GM21526 (cell line): ENCODE data around the gene PODN.

Experiments used
- ATAC-seq: cut with Tn5 transposase; IDR thresholded peaks from one replicate; pipeline ENCODE4 v1.9.1; 2021; ENCODE audit warnings: moderate library complexity; ENCODE audit not compliant: unreplicated experiment, low FRiP score

Gene PODN

GRCh38 chr1:53087332-53088285, 25.6 kb downstream of the PODN start:
- no peak for ATAC-seq

DNA sequence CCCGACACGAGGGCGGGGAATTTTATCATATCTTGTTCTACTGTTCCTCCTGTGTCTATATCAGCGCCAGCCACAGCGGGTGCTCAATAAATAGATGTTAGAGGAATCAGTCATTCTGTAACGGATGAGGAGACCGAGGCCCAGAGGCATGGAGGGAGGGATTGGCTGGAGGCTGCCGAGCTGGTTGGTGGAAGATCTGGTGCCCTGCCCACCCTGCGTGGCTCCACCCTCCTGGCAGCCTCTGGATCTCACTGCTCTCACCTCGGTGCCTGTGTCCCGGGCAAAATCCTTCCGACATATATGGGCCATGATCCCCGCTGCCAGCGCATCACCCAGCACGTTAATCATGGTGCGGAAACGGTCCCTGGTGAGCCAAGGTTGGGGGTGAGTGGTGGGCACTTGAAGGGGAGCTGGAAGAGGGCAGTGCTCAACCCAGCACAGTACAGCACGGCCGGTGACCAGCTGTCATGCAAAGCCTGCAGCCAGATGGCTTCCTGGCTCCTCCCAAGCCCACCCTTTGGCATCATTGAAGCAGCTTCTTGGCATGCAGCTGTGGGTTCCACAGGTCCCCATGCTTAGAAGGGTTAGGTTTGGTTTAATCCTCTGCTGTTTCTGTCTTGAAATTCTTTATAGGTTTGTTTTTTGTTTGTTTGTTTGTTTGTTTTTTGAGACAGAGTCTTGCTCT, 26.7 kb downstream of the PODN start:
- no peak for ATAC-seq

DNA sequence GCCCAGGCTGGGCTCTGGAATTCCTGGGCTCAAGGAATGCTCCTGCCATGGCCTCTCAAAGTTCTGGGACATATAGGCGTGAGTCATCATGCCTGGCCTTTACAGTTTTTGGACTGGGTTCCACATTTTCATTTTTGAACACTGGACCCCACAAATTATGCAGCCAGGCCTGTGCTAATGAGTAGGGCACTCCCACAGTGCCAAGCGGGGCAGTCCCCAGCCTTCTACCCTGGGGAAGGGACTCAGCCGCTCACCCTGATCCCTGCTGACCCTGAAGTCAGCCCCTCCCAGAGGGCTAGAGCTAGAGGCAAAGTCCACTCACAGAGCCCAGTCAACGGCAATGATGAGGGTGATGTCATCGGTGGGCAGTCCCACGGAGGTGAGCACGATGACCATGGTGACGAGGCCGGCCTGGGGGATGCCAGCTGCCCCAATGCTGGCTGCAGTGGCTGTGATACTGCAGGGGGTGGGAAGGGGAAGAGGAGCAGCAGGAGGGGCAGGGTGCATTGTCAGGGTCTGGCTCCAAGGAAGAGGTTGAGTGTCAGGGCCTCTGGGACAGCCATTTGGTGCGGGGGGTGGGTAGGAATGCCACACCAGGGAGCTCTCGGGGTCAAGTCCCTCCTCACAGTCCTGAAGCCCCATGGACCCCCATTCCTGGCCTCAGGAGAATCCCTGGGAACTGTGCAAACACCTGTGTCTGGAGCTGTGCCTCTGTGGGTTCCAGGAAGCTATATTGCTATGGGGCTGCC, 27.6 kb downstream of the PODN start:
- no peak for ATAC-seq

GRCh38 chr1:53090227-53091147, 28.5 kb downstream of the PODN start:
- ATAC-seq = no peak

DNA sequence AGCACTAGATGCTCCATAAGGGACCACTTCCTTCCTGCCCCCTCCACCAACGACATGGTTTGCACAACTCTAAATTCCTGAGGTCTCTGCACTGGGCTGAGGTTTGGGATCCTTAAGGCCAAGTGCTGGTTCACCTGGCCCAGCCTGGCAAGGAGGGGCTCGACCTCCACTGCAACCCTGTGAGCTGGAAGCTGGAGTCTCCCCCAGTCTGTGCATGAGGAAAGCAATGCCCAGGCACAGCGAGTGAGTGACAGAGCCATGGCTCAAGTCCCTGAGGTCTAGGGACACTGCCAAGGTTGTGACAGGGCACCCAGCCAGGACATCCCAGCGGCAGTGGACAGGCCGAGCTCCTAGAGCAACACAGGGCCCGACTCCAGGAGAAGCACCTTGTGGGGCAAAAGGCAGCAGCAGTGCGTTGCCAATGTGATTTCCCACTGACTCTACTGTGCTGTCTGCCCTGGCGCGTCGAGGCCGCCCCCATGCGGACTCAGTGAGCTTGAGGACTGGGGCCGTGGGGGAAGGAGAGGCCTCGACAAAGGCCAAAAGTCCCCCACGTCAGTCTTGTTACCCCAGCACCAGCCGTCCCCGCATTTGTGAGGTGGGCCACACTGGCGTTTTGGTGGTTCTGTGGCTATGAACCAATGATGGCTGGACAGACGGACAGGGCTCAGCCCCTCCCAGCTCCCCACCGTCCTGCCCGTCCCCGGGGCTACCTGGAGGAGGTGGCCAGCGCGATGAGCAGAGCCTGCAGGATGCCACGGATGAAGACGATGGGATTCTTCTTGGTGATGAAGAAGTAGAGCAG, 30.0 kb downstream of the PODN start:
- no peak for ATAC-seq

- no peak for ATAC-seq
Observed at GRCh38 chr1:53092659-53093450, 30.8 kb downstream of the PODN start.

DNA sequence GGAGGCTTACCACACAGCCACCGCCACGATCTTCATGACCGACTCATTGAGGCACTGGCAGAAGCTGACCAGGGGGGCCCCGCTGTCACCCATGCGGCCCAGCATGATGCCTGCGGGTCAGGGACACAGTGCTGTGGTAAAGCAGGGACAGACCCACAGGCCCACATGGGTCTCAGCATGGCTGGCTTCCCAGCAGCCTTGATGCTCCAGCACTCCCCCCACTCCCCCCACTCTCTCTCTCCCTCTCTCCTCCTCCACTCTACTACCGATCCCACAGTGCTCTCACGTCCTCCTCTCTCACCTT, 31.4 kb downstream of the PODN start:
- no peak for ATAC-seq

- ATAC-seq = no peak
Observed at GRCh38 chr1:53093778-53094532, 31.9 kb downstream of the PODN start.

DNA sequence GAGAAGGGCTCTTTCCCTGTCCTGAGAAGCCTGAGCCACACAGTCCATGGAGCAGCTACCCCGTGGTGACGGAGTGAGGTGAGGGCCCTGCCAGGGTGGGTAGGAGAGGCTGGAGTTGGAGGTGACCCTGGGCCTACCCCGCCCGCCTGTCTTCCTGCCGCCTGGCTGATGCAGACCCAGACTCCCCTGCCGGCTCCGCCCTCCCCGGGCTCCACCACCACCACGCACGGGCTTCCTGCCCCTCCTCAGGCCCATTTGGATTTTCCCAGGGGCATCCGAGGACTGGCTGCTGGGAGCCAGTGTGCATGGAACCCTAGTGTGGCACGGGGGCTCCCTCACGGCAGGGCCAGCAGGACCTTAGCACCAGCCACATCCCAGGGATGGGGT, 32.5 kb downstream of the PODN start:
- no peak for ATAC-seq

DNA sequence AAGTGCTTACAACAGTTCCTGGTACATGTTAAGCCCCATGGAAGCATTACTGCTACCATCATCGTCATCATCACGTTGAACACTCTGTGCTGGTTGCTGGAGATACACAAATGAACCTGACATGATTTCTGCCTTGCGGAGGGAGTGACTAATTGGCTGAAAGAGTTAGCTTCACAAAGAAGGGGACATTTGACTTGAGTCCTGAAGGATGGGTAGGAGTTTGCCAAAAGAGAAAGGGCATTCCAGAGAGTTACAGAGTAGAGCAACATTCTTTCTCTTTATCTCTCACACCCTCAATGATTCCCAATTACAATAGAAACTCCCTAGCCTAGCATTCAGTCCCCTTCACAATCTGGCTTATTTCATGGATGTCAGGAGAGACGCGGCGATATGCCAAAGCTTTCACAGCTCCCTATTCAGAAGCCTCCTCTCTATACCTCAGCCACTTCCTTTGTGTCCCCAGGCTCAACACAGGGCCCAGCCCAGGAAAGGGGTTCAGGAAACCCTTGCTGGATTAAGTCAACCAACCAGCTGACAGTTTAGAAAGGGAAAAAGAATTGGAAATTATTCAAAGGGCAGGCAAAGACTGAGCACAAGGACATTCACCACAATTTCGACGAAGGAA, 42.4 kb downstream of the PODN start:
- no peak for ATAC-seq

DNA sequence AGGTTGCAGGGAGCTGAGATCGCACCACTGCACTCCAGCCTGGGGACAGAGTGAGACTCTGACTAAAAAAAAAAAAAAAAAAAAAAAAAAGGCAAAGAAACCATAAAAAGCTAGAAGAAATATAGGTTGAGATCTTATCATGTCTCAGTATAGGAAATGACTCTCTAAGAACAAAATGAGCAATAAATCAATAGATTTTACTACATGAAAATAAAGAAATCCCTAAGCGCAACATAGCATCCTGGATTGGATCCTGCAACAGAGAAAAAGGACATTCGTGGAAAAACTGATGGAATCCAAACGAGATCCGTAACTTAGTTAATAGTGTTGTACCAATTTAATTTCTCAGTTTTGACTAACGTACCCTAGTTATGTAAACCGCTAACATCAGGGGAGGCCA, 45.1 kb downstream of the PODN start:
- no peak for ATAC-seq

DNA sequence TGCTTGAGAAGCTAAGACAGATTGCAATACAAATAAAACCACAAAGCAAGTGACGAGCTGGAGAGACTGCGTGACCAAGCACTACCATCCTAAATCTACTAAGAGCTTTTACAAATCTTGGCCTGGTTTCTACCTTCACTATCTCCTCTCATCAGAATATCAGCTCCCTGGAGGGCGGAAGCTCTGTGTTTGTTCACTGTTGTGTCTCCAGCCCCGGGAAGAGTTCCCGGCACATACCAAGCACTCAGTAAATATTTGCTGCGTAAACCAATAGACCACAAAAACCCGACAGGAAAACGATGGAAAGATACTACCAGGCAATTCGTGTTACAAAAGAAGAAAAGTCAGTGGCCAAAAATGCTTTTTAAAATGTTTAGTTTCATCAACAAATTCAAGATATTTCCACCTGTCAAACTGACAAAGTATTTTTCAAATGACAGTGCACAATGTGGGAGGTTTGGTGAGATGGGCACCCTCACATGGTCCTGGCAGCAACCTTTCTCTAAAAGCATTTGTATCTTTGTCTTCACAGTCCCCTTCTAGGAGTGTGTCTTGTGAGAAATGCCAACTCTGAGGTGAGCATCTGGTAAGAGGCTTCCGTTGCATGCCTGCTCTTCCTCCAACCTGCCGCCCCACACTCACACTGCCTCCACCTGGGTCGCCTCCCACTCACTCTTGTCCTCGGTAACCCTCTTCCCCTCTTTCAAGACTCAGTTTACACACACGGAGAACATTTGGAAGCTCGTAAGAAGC, 45.7 kb downstream of the PODN start:
- ATAC-seq = no peak

DNA sequence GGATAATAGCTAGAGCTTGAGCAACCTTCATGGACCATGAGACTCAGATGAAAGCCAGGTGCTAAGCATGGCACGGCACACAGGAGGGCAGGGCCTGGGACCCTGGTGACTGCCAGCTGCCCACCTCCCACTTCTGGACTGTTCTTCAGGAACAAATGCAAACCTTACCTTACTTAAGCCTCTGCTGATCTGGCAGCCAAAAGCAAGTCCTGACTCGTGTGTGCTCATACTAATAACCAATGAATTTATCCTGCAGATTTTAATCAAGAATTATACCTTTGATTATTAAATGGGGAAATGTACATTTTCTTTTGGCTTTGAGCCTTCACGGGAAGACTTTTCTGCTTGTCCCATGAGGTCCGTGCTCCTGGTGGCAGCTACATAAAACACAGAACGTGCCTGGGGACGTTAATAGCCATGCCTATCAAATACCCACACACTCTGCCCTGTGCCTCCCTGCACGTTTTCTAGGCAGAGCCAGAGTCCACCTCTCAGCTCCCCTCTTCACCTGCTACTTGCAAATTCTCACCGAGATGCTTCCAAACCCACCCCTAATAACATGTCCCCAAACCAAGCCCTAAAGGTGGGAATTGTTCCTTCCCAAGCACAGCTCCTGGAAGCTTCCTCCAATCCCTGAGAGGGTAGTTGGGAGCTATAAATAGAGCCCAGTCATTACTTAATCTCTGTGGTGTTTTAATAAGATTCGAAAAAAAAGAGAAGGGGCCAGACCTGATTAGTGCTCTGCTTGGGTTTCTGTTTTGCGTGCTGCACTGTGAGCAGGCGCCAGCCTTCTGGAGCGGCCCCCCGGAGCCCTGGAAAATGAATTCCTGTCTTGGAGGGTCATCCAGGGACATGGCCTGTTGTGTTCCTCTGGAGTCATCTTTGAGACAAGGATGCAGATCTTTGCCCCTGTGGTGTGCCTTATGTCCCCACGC, 46.9 kb downstream of the PODN start:
- ATAC-seq = no peak

GRCh38 chr1:53110370-53111072, 48.5 kb downstream of the PODN start:
- no peak for ATAC-seq

DNA sequence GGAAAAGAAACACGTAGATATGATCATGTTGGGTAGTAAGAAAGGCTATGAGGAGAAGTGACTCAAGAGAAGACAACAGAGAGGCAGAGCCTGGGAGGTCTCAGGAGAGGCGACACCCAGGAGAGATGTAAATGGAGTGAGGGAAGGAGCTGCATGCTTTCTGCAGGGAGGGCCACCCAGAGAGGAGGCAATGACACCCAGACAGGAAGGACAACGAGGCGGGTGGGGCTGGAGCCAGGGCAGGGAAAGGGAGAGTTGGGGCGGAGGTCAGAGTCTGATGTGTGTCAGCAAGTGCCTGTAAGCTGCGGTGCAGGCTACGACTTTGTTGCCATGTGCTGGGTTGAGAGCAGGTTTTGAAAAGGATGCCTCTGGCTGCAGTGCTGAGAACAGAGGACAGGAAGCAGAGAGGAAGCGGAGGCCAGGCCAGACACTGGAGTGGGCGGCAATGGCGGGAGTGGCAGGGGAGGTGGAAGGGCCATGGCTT, 49.1 kb downstream of the PODN start:
- no peak for ATAC-seq
